ENCODE results near the gene CHD9NB. TPM values are rescaled to one million over a fixed set of nuclear protein-coding genes. Genes with fewer than 3 reads are reported as not detected.

CHD9NB gene
- polyA plus RNA-seq, 1 of the 3 experiments (the other 2 are of a cell fraction): 2.7 TPM

- H4K20me1 ChIP-seq (ENCODE audit: insufficient read depth): no peaks in the 10 kb centered on the region
- H3K9ac ChIP-seq: no peak overlapping the region
- H3K79me2 ChIP-seq (ENCODE audit: insufficient read depth): no peaks in the 10 kb centered on the region
- DNase-seq: no peak
- ChIA-PET CTCF (interaction anchor here (0.8 to 3.4 kb wide), 4 partner anchors 11 to 240 kb away, joined by 3 to 19 read pairs (median 8); partner anchors contain the start of gene CHD9), POLR2A (no interaction called here)
- H3K27ac ChIP-seq (ENCODE audit: low read depth in 2 of 2, low read length in 1 of 2): no peak overlapping the region
- TF ChIP-seq IRF3 (IDR thresholded peaks at IDR 0.05; ENCODE audit: low read depth, low read length): no peak
- TF ChIP-seq RXRA (IDR thresholded peaks at IDR 0.05; ENCODE audit: borderline replicate concordance, low read depth): no peak
- TF ChIP-seq GATA2 (CRISPR knock-in tag; IDR thresholded peaks at IDR 0.05): no peak
- TF ChIP-seq PBX3 (IDR thresholded peaks at IDR 0.05): no peak
- TF ChIP-seq RCOR1 (IDR thresholded peaks at IDR 0.05; ENCODE audit: low read length): no peak
- TF ChIP-seq EZH2phosphoT487 (IDR thresholded peaks at IDR 0.05; ENCODE audit: borderline replicate concordance, low read depth): no peak
- no peak for TF ChIP-seq SIN3A (IDR thresholded peaks at IDR 0.05; ENCODE audit: borderline replicate concordance, low read depth, low read length)
- no peak for TF ChIP-seq ELF1 (IDR thresholded peaks at IDR 0.05)
- no peak for TF ChIP-seq MAX (IDR thresholded peaks at IDR 0.05; ENCODE audit: low read depth)
- no peak for TF ChIP-seq SMC3 (IDR thresholded peaks at IDR 0.05; ENCODE audit: low read depth, low read length)
- TF ChIP-seq FOSL2 (IDR thresholded peaks at IDR 0.05; ENCODE audit: borderline replicate concordance, low read depth): no peak
- no peak for TF ChIP-seq JUND (IDR thresholded peaks at IDR 0.05)
- TF ChIP-seq MXI1 (IDR thresholded peaks at IDR 0.05; ENCODE audit: low read depth, low read length): no peak
- no peak for TF ChIP-seq RAD21 (IDR thresholded peaks at IDR 0.05; ENCODE audit: low read length)
- no peak for TF ChIP-seq REST (IDR thresholded peaks at IDR 0.05; ENCODE audit: low read depth, low read length)
- no peak for TF ChIP-seq TEAD4 (IDR thresholded peaks at IDR 0.05; ENCODE audit: borderline replicate concordance, insufficient read depth)
- TF ChIP-seq MEF2A (IDR thresholded peaks at IDR 0.05; ENCODE audit: borderline replicate concordance, low read depth): no peak
- no peak for TF ChIP-seq FOXJ3 (CRISPR knock-in tag; IDR thresholded peaks at IDR 0.05)
- no peak for TF ChIP-seq NRF1 (IDR thresholded peaks at IDR 0.05; ENCODE audit: low read depth, low read length)
- no peak for TF ChIP-seq POLR2AphosphoS5 (IDR thresholded peaks at IDR 0.05; ENCODE audit: low read depth, low read length)
- H3F3A ChIP-seq (replicated peaks; ENCODE audit: insufficient read depth): no peaks in the 10 kb centered on the region
- no peaks in the 10 kb centered on the region for H3K9me3 ChIP-seq
- no peaks in the 10 kb centered on the region for H3K27me3 ChIP-seq (ENCODE audit: insufficient read depth)
- no peak overlapping the region for H3K4me2 ChIP-seq
- H3K36me3 ChIP-seq (replicated peaks in 1 of 2; ENCODE audit: control insufficient read depth in 1 of 2, insufficient read depth in 2 of 2, low read length in 1 of 2): peaks cover 0 to 8% of the 10 kb centered on the region in 2 experiments
- no peak overlapping the region for H3K4me3 ChIP-seq (ENCODE audit: low read depth in 2 of 2, low read length in 1 of 2)
- WGBS (ENCODE audit: low lambda C conversion rate): 71% methylated on average over 4 of the region's 5 CpGs
- peaks cover 0 to 9% of the 10 kb centered on the region in 2 experiments; a peak in 2 of 4 replicates for H3K4me1 ChIP-seq (ENCODE audit: control insufficient read depth in 1 of 2, insufficient read depth in 2 of 2, low read depth in 1 of 2, low read length in 1 of 2)
- H3K9me2 ChIP-seq: no peaks in the 10 kb centered on the region
- H2AFZ ChIP-seq (ENCODE audit: low read depth): no peak overlapping the region
These were observed 9.3 kb downstream of the CHD9NB start for GRCh38 chr16:53043428-53043831.
